Measurements from ENCODE around the gene LAMC2. TPM values are rescaled to one million over a fixed set of nuclear protein-coding genes. Genes with fewer than 3 reads are reported as not detected.
A peak's percentile ranks its signal among the peaks of the same experiment; 100 is the strongest.

LAMC2 gene
- 1.1 TPM for total RNA-seq

GRCh38 chr1:183185941-183186490 lies at the start of gene LAMC2:
Gene LAMC2, plus strand, starts transcription at chr1:183186264. Its CDS starts 89 bp downstream, at chr1:183186353.
- DNase-seq (ENCODE audit: low spot score in 2 of 2): no peak
- H3K27ac ChIP-seq: no peak within 1 kb of the TSS
- intact Hi-C loops (cut with DNase I): no loop called here
- TF ChIP-seq CTCF (IDR thresholded peaks at IDR 0.05): peak in 1 of 3 experiments; percentile 14
- peaks cover 0 to 5% of the 10 kb centered on the region in 2 donors for H3K4me1 ChIP-seq
- H3K27me3 ChIP-seq: no peaks in the 10 kb centered on the region
- H3K36me3 ChIP-seq: no peaks in the 10 kb centered on the region
- peak within 1 kb of the TSS; percentile 17 to 48 for H3K4me3 ChIP-seq
- no peaks in the 10 kb centered on the region for H3K9me3 ChIP-seq

- peaks cover 0 to 3% of the 10 kb centered on the region in 2 donors for H3K4me1 ChIP-seq
- no peak for TF ChIP-seq CTCF (IDR thresholded peaks at IDR 0.05)
- no peaks in the 10 kb centered on the region for H3K9me3 ChIP-seq
- H3K27ac ChIP-seq: no peak overlapping the region
- H3K36me3 ChIP-seq: peaks cover 64 to 85% of the 10 kb centered on the region in 2 donors
- DNase-seq (ENCODE audit: low spot score in 2 of 2): no peak
- no peak overlapping the region for H3K4me3 ChIP-seq
- intact Hi-C loops (cut with DNase I): no loop called here
- H3K27me3 ChIP-seq: no peaks in the 10 kb centered on the region
Observed at GRCh38 chr1:183137782-183138181, 48.3 kb upstream of the LAMC2 start.

- H3K4me1 ChIP-seq: peaks cover 0 to 3% of the 10 kb centered on the region in 2 donors
Observed at GRCh38 chr1:183138301-183138700, 47.8 kb upstream of the LAMC2 start.

GRCh38 chr1:183139281-183139942 lies 46.7 kb upstream of the LAMC2 start:
- peak overlapping the region; percentile 16 to 28 for H3K27ac ChIP-seq
- intact Hi-C loops (cut with DNase I): no loop called here

More at GRCh38 chr1:183138301-183138700, 47.8 kb upstream of the LAMC2 start:
- no peak overlapping the region for H3K4me3 ChIP-seq
- no peaks in the 10 kb centered on the region for H3K9me3 ChIP-seq
- TF ChIP-seq CTCF (IDR thresholded peaks at IDR 0.05): no peak
- peaks cover 61 to 85% of the 10 kb centered on the region in 2 donors for H3K36me3 ChIP-seq
- DNase-seq (ENCODE audit: low spot score in 2 of 2): no peak
- peak overlapping the region in 1 of 2 donors; percentile 2 for H3K27ac ChIP-seq
- no peaks in the 10 kb centered on the region for H3K27me3 ChIP-seq
- intact Hi-C loops (cut with DNase I): no loop called here

GRCh38 chr1:183140633-183141032 lies 45.4 kb upstream of the LAMC2 start:
- no peaks in the 10 kb centered on the region for H3K27me3 ChIP-seq
- intact Hi-C loops (cut with DNase I): no loop called here
- no peak for DNase-seq (ENCODE audit: low spot score in 2 of 2)
- H3K4me3 ChIP-seq: no peak overlapping the region
- no peaks in the 10 kb centered on the region for H3K9me3 ChIP-seq
- no peak for TF ChIP-seq CTCF (IDR thresholded peaks at IDR 0.05)
- H3K4me1 ChIP-seq: peaks cover 0 to 3% of the 10 kb centered on the region in 2 donors
- peak overlapping the region; percentile 29 to 45 for H3K27ac ChIP-seq
- H3K36me3 ChIP-seq: peaks cover 38 to 68% of the 10 kb centered on the region in 2 donors

More at GRCh38 chr1:183139281-183139942, 46.7 kb upstream of the LAMC2 start:
- Histone ChIP-seq H3K4me1 (peaks cover 0 to 3% of the 10 kb centered on the region in 2 donors), H3K4me3 (no peak overlapping the region), H3K27me3 (no peaks in the 10 kb centered on the region), H3K36me3 (peaks cover 50 to 80% of the 10 kb centered on the region in 2 donors), H3K9me3 (no peaks in the 10 kb centered on the region)
- no peak for DNase-seq (ENCODE audit: low spot score in 2 of 2)
- no peak for TF ChIP-seq CTCF (IDR thresholded peaks at IDR 0.05)

Measured in ascending aorta (tissue), 2 donors.